HG03039 (cell line): ENCODE results near the gene TMEM81.

Experiments used
- ATAC-seq: cut with Tn5 transposase; IDR thresholded peaks from one replicate; pipeline ENCODE4 v1.9.1; 2021; ENCODE audit warnings: mild to moderate bottlenecking, moderate library complexity; ENCODE audit not compliant: unreplicated experiment

Gene TMEM81

DNA sequence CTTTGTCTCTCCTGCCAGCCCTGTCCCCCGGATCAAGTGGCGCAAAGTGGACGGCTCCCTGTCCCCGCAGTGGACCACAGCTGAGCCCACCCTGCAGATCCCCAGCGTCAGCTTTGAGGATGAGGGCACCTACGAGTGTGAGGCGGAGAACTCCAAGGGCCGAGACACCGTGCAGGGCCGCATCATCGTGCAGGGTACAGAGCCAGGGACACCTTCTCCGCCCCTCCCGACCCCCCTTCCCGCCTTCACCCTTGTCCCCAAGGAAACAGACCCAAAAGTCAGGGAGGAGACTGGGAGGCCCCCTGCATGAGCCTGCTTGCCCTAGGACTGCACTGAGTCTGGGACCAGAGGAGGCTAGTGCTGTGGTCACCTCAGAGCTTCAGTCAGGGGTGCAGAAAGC lies 23.0 kb downstream of the TMEM81 start:
- no peak for ATAC-seq

DNA sequence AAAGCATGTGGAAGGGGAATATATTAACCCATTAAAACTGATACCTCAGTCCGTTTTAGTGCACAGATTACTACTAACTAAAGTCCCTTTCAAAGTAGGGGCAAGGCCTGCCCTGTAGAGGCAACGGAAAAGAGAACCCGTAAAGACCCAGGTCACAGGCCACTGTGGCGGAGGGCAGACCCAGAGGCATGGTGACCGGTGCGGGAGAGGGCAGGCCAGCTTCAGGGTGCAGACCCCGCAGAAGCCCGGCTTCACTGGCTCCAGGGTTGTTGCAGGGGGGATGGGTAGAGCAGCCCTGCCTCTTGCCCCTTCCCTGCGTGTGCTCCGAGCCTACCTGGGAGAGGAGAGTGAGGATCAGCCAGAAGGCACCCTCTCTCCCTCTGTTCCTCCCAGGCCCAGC lies 23.5 kb downstream of the TMEM81 start:
- ATAC-seq, result no peak

DNA sequence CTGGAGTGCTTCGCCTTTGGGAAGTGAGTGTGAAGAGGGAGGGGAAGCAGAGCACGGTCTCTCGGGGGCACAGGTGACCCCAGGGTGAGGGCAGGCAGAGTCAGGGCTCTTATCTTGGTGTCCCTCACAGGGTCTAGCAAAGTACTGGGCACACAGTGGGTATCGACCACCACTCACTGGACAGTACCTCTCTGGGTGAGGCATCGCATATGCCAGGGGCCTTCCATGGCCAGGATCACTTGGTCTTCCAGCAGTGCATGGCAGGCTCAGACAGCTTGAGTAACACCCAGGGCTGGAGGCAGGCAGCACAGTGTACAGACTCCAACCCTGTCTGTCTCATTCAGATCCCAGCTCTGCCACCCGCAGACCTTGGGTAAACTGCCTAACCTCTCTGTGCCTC lies 24.6 kb downstream of the TMEM81 start:
- no peak for ATAC-seq

DNA sequence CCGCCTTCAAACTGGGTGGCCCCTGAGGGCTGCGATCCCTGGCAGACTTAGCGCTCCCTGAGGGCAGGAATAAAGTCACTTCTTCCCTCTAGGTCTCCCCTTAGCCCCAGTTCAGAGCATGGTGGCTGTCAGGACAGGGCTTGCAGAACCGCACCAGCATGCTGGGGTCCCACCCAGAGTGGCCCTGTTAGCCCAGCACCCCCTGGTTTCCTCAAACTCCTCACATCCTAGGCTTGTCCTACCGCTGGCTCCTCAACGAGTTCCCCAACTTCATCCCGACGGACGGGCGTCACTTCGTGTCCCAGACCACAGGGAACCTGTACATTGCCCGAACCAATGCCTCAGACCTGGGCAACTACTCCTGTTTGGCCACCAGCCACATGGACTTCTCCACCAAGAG lies 25.4 kb downstream of the TMEM81 start:
- no peak for ATAC-seq

DNA sequence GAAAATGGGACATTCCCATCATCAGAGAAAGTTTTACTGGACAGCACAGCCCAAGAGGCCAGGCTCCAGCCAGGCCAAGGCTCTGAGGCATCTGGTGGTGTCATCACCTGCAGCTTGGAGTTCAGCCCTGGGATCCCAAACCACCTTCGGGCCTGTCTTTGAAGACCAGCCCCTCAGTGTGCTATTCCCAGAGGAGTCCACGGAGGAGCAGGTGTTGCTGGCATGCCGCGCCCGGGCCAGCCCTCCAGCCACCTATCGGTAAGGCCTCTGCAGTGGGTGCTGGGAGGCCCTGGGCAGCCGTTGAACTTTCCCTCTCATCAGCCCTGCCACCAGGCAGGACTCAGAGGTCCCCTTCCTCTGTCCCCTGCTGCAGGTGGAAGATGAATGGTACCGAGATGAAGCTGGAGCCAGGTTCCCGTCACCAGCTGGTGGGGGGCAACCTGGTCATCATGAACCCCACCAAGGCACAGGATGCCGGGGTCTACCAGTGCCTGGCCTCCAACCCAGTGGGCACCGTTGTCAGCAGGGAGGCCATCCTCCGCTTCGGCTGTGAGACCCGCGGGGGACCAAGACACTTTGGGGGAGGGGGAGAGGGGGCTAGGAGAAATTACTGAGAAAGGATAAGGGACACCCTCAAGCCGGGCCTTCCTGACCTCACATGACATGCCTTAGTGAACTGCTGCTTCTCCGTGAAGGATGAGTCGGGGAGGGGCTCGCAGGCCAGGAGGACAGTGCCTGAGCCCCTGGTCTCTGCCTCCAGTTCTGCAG lies 26.3 kb downstream of the TMEM81 start:
- ATAC-seq, result no peak

DNA sequence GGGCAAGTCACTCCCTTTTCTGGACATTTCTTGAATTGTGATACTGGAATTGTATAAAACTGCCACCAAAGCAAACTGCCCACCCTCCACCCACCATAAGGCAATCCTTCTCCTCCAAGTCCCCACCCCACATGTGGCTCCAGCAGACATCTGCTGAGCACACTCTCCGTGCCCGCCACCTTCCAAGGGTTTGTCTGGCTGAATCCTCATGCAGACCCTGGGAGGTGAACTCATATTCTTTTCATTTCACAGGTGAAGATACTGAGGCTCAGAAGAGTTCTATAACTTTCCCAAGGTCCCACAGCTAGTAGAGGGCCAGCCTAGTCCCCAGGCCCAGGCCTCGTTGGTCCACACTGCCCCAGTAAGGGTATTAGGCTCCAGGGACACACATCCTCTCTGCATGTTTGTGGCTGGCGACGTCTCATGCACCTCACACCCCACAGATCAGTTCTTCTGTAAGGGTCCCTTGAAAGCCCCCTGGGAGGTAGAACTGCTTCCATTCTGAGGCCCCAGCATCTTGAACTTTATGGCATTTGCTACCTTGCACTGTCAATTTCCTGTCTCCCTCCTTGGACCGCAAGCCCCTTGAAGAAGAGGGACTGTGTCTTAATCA lies 27.2 kb downstream of the TMEM81 start:
- no peak for ATAC-seq

DNA sequence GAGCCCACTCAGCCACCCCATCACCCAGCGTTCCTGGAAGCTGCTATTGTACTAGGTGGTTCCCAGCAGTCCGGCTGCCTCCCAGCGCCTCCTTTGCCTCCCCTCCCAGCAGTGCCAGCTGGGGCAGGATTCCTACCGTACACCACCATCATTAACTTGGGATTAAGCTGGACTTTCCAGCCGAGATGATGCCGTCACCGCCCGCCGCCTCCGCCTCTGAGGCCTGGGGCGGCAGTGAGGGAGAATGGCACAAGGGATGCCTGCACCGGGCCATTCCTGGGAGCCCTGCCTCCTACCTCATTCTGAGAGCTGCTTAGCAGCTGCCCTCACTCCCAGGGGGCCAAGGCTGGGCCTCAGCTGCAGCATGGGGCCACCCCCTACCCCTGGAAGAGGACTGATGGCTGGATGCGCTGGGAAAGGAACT lies 28.1 kb downstream of the TMEM81 start:
- ATAC-seq, result no peak

DNA sequence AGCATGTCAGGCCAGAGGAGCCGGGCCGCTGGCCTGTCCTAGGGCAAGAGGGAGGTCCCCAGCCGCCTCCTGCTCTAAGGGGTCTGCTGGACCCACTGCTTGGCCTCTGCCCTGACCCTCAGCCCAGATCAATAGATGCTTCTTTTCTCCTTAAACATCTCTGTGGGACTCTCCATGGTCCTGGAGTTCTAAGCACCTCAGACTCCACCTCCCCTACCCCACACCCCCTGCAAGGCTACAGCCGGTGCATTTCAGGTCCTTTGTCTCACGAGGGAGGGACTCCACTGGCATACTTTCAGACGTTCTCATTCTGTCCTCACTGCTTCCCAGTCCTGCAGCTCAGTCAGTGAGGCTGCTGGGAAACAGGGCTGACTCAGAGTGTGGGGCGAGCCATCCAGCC lies 30.2 kb downstream of the TMEM81 start:
- ATAC-seq, result no peak

DNA sequence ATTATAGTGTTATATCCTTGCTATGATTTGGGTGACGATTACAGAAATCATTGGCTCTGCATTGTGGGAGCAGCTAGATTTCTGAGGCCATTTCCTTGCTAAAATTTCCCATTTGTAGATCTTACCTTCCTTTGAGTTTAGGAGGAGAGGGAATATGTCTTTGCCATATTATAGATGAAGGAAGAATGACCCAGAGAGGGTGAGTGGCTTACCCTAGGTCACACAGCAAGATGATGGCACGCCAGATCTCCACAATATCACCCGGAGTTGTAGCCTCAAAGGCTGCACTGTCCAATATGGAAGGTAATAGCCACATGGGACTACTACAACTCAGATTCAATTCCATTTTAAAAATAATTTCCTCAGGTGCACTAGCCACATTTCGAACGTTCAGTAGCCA lies 31.0 kb downstream of the TMEM81 start:
- ATAC-seq, result no peak

DNA sequence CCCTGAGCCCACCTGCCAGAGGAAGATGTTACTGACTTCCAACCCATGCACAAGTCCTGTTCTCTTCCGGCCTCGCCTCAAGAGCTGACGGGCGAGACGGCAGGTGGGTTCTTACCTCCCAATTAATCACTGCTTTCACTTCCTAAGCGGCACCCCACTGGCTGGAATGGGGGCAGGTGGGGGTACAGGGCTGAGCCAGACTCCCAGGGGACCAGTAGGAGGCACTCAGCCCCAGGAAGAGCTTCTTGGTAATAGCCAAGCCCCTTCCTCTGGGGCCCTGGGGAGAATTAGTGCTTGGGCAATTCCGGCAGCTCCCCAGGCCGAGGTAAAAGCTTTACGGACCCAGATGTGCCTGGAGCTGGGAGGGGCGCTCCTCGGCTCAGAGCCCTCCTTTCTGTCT lies 31.6 kb downstream of the TMEM81 start:
- ATAC-seq, result no peak

DNA sequence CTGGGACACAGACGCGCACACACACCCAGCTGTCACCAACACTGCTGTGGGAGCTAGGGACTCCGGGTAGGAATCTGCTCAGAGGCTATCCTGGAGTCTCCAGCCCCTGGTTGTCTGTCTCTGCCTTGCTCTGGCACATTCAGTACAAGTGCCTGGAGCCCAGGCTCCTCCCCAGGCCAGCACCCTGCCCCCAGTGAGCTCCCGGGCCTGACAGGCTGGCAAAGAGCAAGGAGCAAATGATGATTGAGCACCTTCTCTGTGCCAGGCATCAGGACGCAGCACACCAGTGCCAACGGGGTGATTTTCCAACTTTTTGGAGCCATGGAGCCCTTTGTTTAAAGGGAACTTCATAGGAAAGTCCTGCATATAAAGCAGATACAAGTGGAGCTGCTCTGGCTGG lies 34.8 kb downstream of the TMEM81 start:
- ATAC-seq, result no peak

DNA sequence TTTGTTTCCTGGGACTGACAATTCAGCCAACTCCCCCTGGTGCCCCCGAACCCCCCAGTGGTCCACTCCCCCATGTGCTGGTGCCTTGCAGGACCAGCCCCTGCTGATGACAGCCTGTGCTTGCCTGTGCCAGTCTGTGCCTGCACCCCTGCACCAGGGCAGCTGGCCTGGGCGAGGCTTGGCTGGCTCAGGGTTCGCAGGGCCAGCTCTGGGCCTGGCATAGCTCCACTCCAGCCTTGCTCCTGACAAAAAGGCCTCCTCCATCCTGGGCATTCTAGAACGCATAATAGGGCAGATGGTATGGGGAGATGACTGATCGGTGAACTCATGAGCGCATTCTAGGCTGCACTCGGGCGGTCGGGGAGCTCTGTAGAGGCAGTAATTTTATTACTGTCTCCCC lies 35.9 kb downstream of the TMEM81 start:
- no peak for ATAC-seq

DNA sequence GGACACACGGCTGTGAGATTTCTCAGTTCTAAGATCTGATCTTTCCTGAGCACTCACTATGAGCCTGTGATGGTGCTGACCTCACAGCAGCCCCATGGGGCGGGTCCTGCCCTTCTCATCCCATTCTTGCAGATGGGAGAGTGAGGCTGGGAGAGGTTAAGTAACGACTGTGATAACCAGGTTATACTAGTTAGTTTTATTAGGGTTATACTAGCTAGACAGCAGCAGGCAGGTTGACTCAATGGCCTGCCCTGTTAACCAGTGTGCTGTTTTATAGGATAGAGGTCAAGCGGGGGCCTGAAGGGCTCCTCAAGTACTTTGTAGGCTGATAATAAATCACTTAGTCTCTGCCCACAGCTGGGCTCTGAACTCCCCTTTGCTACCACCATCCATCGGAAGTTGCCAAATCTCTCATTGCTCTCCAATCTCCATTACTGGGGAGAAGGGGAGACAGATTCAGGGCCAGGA lies 36.5 kb downstream of the TMEM81 start:
- no peak for ATAC-seq

DNA sequence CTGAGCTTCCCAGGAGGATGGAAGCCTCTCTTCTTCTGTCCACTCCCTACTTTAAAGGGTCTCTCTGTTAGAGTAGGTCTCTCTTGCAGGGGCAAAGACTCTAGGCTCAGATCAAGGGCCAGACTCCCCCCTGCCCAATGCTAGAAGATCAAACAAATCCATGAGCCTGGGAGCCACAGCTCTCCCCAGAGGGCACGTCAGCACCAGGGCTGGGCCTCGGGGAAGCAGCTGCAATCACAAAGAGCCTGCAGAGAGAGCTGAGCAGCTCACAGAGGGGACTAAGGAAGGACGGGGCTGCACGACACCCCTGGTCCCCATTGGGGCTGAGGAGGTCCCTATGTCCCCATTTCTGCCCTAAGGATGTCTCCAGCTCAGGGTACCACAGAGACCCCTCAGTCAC lies 37.4 kb downstream of the TMEM81 start:
- no peak for ATAC-seq

DNA sequence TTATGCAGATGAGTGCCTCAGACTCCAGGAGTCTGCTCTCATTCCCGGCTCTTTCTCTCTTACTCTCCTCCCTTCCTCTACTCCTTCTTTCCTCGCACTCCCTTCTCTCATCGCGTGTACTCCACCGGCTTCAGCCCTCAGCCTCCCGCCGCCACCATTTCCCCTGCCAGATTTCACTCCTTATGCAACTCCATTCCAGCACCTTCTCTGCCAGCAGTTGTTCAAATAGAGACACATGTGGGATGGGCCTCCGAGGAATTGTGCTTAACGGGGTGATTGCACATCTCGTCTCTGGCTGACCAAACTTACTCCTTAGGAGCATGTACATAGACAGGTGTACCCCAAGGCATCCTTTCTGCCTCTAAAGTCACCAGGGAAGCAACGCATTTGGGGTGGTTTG lies 39.1 kb downstream of the TMEM81 start:
- ATAC-seq, result no peak

DNA sequence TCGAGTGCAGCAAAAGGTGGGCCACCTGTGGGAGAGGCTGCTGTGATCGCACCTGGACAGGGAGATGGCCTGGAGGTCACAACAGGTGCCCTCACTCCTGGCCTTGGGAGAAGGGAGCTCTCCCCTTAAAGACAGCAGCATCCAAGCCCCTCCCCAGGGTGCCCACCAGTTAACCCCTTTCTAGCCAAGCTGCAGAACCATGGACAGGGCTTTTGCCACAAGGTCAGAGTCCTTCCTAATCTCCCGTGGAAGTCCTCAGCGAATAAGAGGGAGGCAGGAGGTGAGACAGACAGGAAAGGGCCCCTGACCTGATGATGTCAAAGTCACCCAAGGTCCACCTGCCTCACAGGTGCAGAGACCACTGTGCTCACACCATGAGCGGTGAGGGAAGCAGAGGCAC lies 39.5 kb downstream of the TMEM81 start:
- no peak for ATAC-seq

DNA sequence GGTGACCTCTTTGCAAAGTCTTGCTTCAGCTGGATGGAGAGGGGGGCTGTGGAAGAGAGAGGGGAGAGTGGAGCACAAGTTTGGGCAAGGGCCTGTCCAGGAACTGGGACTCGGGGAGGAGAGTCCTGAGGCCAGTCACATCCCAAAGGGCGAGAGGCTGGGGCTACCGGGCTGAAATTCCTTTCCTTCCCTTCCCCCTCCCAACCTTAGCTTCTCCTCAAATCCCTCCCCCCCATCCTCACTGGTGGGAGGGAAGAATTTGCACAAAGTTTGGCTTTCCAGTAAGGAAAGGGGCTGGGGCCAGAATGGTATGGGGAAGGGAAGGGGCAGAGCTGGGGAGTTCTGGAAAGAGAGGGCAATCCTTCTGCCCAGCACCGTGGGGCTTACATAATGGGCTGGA lies 40.4 kb downstream of the TMEM81 start:
- no peak for ATAC-seq

DNA sequence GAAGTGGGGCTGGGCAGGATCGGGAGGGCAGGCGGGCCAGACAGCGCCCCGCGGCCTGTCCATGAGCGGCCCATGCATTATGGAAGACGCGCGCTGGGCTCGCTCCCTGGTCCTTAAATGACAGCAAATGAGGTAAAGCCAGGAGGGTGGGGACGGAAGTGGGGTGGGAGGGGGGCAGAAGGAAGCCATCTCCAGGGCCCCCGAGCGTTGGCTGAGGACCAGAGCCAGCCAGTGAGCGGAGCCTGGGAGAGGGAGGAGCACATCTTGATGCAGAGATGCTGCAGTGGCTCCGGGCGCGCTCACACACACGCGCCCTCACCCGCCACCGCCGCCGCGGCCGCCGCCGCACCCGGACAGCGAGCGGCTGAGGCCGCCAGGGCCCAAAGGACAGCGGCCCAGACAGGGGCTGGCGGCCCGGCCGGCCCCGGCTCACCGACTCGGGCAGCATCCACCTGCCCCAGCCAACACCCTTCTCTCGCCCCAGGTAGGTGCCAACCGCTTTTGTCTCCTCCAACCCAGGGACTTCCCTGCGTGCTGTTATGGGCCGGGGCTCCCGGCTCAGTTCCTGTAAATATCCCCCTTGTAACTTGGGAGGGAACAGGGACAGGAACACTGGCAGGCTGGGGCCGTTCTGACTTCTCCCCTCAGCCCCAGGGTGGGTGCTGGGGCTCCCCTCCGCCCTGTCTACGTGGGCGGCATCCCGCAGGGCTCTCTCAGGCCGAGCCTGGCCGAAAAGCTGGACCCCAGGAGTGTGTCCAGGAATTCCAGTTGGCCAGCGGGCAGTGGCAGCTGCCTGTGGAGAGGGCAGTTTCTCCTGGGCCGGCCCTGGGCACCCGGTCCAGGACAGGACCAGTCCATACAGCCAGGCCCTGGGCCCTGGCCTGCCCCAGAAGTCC lies 41.1 kb downstream of the TMEM81 start, which contains the start of gene CNTN2:
Gene CNTN2 (plus strand): TSS at position 302 of the 896 bp plus-strand sequence. CDS start 9,974 bp downstream, outside the sequence.
- ATAC-seq, result no peak

DNA sequence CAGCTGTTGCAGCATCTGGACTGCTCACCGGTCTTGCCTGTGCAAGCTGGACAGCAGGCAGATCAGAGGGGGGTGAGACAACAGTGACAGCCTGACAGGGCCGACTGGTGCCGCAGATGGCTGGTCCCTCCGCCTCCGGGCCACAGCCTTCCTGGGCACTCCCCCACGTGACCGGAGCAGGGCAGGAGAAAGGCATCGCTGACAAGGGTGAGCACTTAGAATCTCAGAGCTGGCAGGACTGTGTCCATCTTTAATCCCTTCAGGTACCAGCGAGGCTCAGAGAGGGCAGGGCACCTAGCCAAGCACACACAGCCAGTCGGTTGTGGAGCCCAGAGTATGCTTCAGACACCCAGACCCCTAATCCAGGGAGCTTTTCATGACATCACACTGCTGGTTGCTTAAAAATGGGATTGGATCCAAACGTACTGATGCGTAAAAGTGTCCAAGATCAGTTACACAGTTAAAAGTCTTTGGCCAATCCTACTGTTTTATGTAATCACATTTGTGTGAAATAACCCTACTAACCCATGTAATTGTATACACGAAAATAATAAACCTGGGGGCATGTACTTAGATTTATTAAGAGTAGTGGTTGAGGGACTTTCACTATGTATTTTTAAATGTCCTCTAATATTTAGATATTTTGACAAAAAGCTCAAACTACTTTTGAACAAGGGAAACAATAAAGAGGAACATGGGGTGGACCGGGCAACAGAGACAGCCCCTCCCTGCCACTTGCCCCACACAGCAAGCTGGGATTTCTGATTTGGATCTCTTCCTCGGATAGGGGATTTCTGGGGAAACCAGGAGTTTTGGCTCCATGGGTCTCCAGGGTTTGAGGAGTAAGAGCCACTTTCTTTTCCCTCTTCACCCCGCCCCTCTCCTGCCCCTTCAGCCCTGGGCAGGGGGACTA lies 42.0 kb downstream of the TMEM81 start:
- ATAC-seq, result no peak

DNA sequence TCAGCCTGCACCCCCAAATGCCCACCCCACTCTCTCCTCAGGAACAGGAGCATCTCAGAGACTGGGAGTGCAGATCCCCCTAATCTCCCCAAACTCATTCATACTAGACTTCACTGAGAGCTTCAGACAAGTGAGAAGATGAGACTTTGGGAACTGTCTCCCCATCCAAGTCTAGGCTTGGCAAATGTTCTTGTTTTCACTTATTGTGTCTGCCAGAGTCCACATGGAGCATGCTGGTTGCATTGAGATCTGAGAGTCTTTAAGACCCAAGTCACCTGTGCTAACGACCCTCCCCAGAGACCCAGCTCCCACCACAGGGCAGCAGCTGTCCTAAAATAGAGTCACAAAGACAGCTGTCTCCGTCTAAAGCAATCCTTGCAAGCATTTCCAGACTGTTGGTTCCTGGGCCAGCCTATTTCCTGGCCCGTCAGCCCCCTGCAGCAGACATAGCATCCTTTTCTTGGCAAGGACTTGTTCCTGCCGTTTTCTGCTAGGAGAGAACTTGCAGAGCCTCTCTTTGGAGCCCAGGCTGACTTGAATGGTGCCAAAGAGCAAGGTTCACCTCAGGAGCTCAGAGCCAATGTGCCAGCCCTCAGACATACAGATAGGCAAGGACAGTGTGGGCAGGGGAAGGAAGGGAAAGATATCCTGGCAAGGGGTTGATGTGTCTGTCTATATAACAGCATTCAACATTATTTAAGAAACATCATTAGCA lies 43.1 kb downstream of the TMEM81 start:
- no peak for ATAC-seq
